Smooth muscle cell (in vitro differentiated cells): ENCODE measurements around the gene RNPEPL1. TPM values are rescaled to one million over a fixed set of nuclear protein-coding genes. Genes with fewer than 3 reads are reported as not detected.

Experiments used
- DNase-seq: peaks from one replicate; lab custom pipeline; 2025; ENCODE audit not compliant: unreplicated experiment; lab: John Stamatoyannopoulos, UW
- H2AFZ ChIP-seq: fragments of 200-600 bp; sonication (generic); 2 replicates; pipeline ENCODE4 v1.6.0; 2016; ENCODE audit warnings: antibody characterized with exemption, low read depth, mild to moderate bottlenecking
- H3F3A ChIP-seq: fragments of 200-600 bp; sonication (generic); 2 replicates; pipeline ENCODE4 v1.6.0; 2017; ENCODE audit warnings: antibody characterized with exemption, low read depth
- H3K27ac ChIP-seq: fragments of 200-600 bp; sonication (generic); 2 replicates; pipeline ENCODE4 v1.5.1; 2016; ENCODE audit warnings: low read depth, mild to moderate bottlenecking
- H3K27me3 ChIP-seq: fragments of 200-600 bp; sonication (generic); 2 replicates; pipeline ENCODE4 v1.6.1; 2016; ENCODE audit warnings: low read depth, mild to moderate bottlenecking
- H3K36me3 ChIP-seq: fragments of 200-600 bp; sonication (generic); 2 replicates; pipeline ENCODE4 v1.5.1; 2016; ENCODE audit warnings: low read depth
- H3K4me1 ChIP-seq: fragments of 200-600 bp; sonication (generic); 2 replicates; pipeline ENCODE4 v1.5.1; 2016; ENCODE audit warnings: low read depth
- H3K4me2 ChIP-seq: fragments of 200-600 bp; sonication (generic); 2 replicates; pipeline ENCODE4 v1.6.0; 2016; ENCODE audit warnings: mild to moderate bottlenecking
- H3K4me3 ChIP-seq: fragments of 200-600 bp; sonication (generic); 2 replicates; pipeline ENCODE4 v1.5.1; 2016; ENCODE audit warnings: mild to moderate bottlenecking
- H3K79me2 ChIP-seq: fragments of 200-600 bp; sonication (generic); 2 replicates; pipeline ENCODE4 v1.6.0; 2016; ENCODE audit warnings: low read depth, mild to moderate bottlenecking
- H3K9ac ChIP-seq: fragments of 200-600 bp; sonication (generic); 2 replicates; pipeline ENCODE4 v1.6.0; 2016; ENCODE audit warnings: low read depth
- H3K9me3 ChIP-seq: fragments of 200-600 bp; sonication (generic); replicated peaks from 2 replicates; pipeline ENCODE4 v1.5.1; 2016; ENCODE audit warnings: low read depth
- H4K20me1 ChIP-seq: fragments of 200-600 bp; sonication (generic); 2 replicates; pipeline ENCODE4 v1.6.0; 2016; ENCODE audit warnings: low read depth
- WGBS: methylation state at CpG from one replicate; pipeline ENCODE4 v1.1.7; 2016; ENCODE audit warnings: low lambda C conversion rate; 5-methylcytosine and 5-hydroxymethylcytosine counted together
- polyA plus RNA-seq: library from polyadenylated mRNA; unstranded; fragments of >200 nt; fragmentation: Nextera tagmentation; extraction: Ambion mirVana; gene quantifications from 2 replicates; pipeline ENCODE4 v1.2.1, GENCODE V29; 2016
- total RNA-seq: library from RNA; depleted of rRNA; stranded (reverse); fragments of >200 nt; gene quantifications from 2 replicates; pipeline ENCODE4 v1.2.3, GENCODE V29; 2014
- TF ChIP-seq, protein P1 (sequence below): fragments of 200-600 bp; sonication (generic); IDR thresholded peaks from 2 replicates; pipeline ENCODE4 v1.5.1; 2017; ENCODE audit warnings: borderline replicate concordance, mild to moderate bottlenecking, antibody characterized with exemption; ENCODE audit not compliant: insufficient read depth, poor library complexity, severe bottlenecking

The RNPEPL1 gene
- total and polyA plus RNA-seq, 2 experiments from 2014 or later = 15.3 to 40.9 TPM

DNA sequence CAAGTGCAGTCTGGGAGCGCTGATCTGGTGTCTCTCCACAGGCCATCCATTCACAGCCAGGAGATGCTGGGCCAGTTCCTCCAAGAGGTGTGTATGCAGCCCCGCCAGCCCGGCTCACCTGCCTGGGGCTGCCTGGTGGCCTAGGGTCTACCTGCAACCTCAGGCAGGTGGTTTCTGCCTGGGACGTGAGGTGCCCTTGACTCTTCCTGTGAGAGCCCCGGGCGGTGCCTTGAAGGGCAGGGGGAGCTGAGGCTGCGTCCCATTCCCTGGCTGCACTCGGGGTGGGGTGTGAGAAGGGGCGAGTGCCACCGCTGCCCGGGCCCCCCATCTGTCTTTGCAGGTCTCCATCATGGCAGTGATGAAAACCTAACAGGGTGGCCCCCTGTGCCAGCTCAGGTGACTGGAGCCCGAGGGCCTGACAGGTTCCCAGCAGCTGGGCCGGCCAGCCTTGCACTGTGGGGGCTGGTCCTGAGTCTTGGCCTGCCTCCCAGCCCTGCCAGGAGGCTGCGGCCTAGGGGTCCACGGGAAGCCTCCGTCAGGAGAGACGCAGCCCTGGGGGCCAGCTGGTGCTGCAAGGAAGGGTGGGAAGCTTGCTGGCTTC is 30.1 kb downstream of the RNPEPL1 start:
- Histone ChIP-seq H3K9ac (no peak overlapping the region), H3K4me3 (no peak overlapping the region), H3K27me3 (no peaks in the 10 kb centered on the region), H3K9me3 (no peaks in the 10 kb centered on the region), H3K36me3 (no peaks in the 10 kb centered on the region), H3F3A (no peaks in the 10 kb centered on the region), H3K4me1 (no peaks in the 10 kb centered on the region), H4K20me1 (peaks cover 23% of the 10 kb centered on the region), H3K27ac (no peak overlapping the region), H2AFZ (no peak overlapping the region), H3K4me2 (no peak overlapping the region), H3K79me2 (no peaks in the 10 kb centered on the region)
- no peak for DNase-seq
- 96% methylated on average over 17 of the region's 17 CpGs for WGBS
- TF ChIP-seq, protein P1, sequence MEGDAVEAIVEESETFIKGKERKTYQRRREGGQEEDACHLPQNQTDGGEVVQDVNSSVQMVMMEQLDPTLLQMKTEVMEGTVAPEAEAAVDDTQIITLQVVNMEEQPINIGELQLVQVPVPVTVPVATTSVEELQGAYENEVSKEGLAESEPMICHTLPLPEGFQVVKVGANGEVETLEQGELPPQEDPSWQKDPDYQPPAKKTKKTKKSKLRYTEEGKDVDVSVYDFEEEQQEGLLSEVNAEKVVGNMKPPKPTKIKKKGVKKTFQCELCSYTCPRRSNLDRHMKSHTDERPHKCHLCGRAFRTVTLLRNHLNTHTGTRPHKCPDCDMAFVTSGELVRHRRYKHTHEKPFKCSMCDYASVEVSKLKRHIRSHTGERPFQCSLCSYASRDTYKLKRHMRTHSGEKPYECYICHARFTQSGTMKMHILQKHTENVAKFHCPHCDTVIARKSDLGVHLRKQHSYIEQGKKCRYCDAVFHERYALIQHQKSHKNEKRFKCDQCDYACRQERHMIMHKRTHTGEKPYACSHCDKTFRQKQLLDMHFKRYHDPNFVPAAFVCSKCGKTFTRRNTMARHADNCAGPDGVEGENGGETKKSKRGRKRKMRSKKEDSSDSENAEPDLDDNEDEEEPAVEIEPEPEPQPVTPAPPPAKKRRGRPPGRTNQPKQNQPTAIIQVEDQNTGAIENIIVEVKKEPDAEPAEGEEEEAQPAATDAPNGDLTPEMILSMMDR = no peak

DNA sequence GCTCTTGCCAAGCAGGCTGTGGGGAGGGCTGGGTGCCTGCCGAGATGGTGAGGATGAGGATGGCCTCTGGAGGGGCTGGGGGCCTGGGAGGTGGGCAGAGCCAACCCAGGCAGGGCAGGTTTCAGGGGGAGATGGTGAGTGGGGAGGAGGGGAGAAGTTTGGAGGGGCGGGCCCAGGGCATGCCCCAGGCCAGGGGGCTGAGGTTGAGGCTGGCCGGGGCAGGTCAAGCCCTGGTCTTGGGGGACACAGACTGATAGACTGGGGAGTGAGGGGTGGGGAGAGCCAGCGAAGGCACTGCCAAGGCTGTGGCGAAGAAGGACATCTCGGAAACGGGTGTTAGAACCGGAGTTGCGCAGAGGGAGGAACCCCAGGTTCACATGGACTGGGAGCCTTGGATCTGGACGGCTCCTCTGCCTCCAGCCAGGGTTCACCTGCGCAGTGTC is 30.9 kb downstream of the RNPEPL1 start:
- Histone ChIP-seq H4K20me1 (peaks cover 19% of the 10 kb centered on the region), H3K4me1 (no peaks in the 10 kb centered on the region), H3K27me3 (no peaks in the 10 kb centered on the region), H2AFZ (no peak overlapping the region), H3F3A (no peaks in the 10 kb centered on the region), H3K36me3 (no peaks in the 10 kb centered on the region), H3K27ac (no peak overlapping the region), H3K9me3 (no peaks in the 10 kb centered on the region), H3K4me2 (no peak overlapping the region), H3K79me2 (no peaks in the 10 kb centered on the region), H3K9ac (no peak overlapping the region), H3K4me3 (no peak overlapping the region)
- DNase-seq = no peak
- 93% methylated on average over 11 of the region's 11 CpGs for WGBS
- TF ChIP-seq, protein P1 = no peak

DNA sequence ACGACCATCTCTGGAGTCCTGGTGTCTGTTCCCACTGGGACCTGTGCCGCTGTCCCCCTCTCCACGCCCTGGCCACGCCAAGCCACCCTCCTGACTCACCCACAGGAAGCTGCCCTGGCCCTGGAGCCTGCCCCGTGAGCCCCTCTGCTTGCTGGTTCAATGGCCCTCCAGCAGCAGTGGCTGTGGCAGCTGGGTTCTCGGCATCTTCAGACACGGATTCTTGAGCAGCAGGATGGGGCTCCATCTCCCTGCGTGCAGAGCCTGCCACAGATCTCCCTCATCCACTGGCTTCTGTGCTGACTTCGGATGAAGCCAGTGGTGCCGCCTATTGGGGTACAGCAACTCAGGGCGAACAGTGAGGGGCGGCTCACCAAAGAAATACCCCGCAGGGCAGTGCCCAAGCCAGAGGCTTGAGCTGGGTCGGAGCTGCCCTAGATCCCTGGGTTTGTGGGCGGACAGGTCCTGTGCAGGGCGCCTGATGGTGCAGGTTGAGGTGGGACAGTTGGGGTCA is 32.2 kb downstream of the RNPEPL1 start:
- Histone ChIP-seq H3K27ac (no peak overlapping the region), H3K4me2 (no peak overlapping the region), H2AFZ (no peak overlapping the region), H3K4me1 (no peaks in the 10 kb centered on the region), H3K27me3 (no peaks in the 10 kb centered on the region), H3K9ac (no peak overlapping the region), H3K36me3 (no peaks in the 10 kb centered on the region), H4K20me1 (peaks cover 13% of the 10 kb centered on the region), H3F3A (no peaks in the 10 kb centered on the region), H3K9me3 (no peaks in the 10 kb centered on the region), H3K79me2 (no peaks in the 10 kb centered on the region), H3K4me3 (no peak overlapping the region)
- DNase-seq = no peak
- 97% methylated on average over 16 of the region's 16 CpGs for WGBS
- TF ChIP-seq, protein P1 = no peak
